ENCODE results near the gene ADCY5.
A peak's percentile ranks its signal among the peaks of the same experiment; 100 is the strongest.

The ADCY5 gene

DNA sequence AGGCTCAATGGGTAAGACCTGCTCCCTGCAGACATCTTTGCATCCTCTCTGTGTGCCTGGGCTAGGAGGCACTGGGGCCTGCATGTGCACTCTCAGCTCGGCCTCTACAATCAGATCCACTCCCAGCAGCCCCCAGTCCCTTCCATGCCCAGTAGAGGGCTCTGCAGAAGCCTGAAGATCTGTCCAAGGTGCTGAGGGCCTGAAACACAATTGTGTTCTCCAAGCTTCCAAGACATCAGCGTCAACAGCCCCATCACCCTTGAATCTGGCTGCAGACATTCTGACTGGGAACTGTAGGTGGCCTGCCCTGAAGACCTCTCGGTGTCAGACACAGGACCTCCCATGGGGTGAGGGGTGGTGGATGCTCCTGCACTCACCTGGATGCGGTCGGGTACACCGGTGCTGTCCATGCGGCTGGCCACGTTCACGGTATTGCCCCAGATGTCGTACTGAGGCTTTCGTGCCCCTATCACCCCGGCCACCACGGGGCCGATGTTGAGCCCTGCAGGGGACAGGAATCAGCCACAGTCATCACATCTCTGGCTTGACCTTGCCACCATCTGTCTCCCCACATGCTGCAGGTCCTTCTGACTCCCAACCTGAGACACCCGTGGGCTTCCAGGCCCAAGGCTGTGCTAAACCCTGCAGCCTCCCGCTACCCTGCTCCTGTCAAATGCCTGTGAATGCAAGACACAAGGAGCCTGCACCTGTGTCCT is 162.4 kb downstream of the ADCY5 start:
- no peak for DNase-seq (ENCODE audit: low read depth)

DNA sequence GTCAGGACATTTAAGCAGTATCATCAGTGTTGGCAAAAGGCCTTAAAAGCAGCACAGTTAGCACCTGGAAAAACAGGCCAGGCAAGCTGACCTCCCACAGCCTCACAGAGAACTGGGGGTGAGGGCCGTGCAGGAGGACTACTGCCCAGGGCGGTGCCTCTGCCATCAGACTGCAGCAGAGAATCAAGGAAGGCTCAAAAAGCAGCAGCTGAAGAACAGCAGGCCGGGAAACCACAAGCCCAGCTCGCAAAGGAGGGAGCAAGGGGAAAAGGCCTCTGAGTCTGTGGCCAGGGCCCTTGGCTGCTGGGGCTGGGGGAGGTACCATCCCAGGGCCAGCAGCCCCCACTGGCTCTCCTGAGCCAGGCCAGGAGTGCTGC is 163.0 kb downstream of the ADCY5 start:
- no peak for DNase-seq (ENCODE audit: low read depth)

DNA sequence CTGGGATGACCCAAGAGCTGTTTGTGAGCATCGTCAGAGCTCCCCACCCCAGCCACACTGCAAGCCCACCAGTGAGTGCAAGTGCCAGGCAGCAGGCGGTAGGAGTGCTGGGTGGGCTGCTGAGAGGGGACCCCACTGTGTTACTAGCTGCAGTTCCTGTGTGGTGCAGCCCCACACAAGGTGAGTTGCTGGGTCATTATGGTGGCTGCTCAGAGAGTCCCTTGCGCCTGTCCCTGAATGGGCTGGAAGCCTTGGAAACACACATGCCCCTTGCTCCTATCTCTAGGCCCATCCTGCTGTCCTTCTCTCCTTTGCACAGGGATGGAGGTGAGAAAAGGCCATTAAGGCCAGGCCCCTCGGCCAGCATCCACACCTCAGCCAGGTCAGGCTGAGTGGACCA is 163.4 kb downstream of the ADCY5 start:
- DNase-seq (ENCODE audit: low read depth): no peak

DNA sequence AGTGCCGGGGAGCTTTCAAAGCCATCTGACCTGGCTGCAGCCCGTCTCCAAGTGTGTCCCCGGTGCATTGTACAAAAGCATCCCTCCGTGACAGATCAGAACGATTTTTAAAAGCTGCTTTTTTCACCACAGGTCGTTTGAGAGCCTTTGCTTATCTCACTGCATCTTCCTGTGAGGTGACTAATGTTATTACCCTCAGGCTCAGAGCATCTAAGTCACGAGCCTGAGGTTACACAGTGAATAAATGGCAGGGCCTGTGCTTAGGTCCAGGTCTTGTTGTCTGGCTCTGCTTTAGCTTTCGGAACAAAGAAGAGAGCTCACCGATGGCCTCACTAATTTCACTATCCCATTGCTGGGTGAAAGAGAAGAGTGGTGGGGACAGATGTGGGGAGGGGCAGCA is 163.8 kb downstream of the ADCY5 start:
- DNase-seq (ENCODE audit: low read depth): no peak

DNA sequence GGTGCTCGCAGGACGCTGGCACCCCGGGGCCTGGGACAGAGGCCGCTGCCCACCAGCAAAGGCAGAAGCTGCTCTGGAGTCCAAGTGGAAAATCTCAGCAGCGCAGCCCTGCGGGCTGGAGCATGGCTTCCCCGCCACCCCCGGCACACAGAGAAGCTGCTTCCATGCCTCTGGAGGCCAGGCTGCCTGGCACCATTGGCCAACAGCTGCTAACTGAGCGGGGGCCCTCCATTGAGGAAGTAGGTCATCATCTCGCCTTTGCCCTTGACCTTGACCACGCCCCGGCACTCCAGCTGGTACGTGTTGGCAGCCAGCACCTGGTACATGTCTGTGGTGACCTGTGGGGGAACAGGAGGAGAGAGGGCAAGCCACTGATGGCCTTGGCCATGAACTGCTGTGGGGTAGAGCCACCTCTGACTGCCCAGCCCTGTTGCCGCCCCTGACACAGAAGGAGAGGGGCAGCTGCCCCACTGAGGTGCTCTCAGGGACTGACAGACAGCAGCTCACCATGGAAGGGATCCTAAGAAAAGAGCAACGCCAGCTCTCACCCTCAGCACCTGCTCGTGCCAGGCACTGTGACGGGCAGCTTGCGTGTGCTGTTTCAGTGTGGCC is 164.4 kb downstream of the ADCY5 start:
- DNase-seq (ENCODE audit: low read depth): no peak

DNA sequence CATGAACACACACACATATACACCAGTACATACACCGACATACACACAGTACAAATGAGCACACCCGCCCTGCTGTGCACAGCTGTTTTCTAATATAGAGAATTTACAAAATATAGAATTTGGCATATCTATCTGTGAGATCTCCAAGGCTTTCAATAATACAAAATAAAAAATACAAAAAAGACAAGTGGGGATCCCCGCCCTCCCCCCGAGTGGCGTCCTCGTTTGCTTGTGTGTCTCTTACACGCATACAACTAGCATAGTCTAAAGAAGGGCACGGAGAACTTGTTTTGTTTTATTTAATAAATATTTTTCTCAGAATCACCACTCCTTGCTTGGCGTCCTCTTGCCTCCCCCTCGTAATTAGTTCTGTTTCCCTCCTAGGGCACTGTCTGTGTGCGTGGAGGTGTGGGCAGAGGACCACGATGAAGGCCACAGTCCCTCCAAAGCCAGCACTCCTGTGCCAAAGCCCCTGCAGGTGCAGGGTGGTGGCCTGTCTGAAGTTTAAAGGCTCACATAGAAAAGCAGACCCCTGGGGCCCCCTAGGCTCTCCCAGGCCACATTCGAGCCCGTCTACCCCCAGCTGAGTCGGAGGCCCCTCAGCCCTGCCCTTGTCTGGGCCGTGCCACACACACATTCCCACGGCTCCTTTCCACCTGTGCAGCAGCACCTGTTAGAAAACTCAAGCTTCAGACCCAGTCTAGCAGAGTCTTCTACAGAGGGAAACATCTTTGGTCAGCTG is 165.1 kb downstream of the ADCY5 start:
- no peak for DNase-seq (ENCODE audit: low read depth)

DNA sequence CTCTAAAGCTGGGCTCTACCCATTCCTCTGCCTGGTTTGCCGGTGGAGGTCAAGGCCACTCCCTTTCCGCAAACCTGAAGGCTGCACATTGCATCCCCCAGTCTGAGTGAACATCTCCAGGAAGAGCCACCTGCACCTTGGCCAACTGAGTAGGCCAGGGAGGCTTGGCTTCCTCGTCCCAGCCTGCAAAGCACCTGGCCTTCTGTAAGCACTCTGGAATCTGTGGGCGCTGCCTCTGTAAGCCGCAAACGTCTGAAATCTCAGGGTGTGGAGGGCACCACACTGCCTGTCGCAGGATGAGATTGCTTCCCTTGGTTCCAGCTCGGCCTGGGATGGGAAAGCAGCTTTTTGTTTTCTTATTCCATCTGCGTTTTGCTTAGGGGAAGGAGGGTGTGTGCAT is 165.8 kb downstream of the ADCY5 start:
- DNase-seq (ENCODE audit: low read depth): no peak

DNA sequence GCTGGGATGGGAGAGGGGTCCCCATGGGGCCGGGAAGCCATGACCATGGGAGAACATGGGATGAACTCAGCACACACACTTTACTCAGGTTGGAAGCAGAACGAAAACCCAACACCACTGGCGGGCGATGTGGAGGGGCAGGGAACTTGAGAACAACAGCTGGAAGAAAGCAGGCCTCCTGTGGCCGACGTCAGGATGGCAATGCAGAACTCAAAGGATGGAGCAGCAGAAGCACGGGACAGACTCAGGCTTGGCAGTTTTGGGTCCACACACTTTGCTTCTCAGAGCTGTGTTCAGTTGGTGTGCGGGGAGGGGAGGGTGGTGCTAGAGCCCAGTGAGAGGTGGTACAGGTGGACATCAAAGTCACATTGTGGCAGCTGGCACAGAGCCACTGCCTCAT is 166.4 kb downstream of the ADCY5 start:
- no peak for DNase-seq (ENCODE audit: low read depth)

DNA sequence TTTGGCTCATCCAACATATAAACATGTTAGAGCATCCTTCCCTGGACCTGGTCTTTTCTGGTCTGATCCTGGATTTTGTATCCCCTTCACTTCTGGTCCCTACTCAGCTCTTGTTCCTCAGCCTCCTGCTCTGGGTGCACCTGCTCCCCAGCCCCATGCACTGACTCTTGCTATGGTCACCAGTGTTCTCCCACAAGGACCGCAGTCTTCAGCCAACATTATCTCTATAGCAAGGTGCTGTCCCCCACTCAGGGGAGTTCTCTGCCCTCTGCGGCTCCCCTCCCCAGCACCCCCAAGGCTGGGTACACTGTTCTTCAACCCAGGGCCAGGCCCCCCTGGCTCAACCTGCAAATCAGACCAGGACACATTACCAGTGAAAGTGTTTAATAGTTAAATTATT is 167.0 kb downstream of the ADCY5 start:
- DNase-seq (ENCODE audit: low read depth): no peak

DNA sequence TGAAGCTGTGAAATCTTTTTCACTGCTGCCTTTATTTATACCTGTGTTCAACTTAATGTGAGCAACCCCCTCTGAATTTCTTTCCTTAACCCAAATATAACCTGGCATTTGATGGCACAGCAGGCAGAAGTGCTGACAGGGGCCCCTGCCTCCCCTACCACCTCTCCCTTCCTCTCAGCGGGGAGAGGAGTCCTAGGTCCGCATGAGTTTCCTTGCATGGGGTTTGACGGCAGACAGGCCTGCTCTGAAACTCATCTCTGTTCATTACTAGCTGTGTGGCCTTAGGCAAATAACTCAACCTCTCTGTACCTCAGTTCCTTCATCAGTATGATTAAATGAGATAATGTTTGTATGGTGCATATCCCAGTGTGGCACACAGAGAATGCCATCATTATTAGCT is 167.5 kb downstream of the ADCY5 start:
- no peak for DNase-seq (ENCODE audit: low read depth)

DNA sequence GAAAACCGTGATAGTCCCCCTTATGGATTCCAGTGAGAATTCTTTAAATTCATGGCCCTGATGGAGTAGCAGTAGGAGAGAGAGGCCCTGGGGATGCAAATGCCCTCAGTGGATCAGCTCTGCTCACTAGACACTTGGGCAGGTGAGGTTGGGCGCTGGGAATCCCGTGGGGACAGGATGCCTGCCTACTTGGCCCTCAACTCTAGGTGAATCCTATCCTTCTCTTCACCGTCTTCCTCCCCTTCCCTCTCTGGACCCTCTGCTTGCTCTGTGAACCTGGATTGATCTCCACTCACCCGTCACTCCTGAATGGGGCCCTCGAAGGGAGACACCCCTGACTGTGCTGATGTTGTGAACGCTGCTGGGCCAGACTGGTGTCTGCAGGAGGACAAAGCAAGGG is 169.8 kb downstream of the ADCY5 start:
- no peak for DNase-seq (ENCODE audit: low read depth)

DNA sequence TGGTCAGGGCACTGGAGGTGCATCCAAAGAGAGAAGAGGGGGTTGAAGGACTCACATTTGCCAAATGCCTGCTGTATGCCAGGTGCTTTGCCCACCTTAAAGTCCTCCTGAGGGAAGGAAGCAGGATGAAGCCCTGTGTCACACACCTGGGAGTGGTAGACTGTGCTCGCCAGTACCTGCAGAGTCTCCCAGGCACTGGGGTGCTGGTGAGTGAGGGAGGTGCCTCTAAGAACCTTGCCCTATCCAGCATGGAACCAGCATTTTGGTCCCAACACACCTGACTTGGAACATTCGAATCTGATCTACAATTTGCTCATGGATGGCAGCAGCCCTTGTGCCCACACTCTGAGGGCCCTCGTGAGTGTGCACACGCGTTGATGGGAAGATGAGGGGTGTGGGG is 170.4 kb downstream of the ADCY5 start:
- no peak for DNase-seq (ENCODE audit: low read depth)

DNA sequence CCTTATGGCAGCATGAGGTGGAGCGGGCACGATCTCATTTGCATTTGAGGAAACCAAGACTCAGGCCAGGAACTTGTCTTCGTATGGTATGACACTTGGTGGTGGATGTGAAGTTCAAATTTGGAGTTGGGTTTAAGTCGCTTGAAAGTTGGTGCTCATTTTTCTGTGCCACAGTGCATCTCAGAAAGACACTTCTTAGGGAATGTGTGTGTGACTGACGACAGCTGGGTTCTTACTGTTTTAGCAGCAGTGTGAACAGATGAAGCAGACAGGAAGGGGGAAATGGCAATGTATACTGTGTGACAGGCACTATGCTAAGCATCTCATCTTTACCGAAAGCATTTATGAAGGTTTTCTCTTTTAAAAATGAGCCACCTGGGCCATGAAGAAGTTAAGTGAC is 171.8 kb downstream of the ADCY5 start:
- DNase-seq (ENCODE audit: low read depth): no peak

DNA sequence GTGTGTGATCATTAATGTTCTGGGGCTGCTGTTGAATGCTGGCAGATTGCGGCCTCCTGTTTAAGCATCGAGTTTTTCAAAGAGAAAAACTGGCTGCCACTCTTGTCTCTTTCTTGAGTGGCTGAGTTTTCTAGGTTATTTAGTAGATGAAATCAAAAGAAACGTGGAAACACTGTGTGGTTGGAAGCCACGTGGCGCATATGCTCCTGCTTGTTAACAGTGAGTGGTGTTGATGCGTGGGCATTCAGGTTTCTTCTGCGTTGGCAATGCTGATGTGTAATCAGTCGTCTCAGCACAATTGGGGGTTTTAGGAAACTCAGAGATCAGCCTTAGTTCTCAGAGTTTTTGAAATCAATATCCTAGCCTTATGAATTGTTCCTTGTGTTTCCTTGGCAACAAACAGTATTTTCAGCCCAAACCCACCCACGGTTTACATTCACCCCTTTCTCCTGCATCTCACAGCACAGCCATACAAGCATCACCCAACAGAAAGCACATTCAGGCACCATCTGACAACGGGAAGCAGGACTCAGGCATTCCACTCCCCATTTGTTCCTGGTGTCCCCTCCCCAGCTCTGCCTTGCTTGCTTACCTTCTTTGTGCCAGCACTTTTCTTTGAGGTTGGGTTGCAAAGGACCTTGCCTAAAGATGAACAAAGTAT is 172.4 kb downstream of the ADCY5 start:
- DNase-seq (ENCODE audit: low read depth): no peak

DNA sequence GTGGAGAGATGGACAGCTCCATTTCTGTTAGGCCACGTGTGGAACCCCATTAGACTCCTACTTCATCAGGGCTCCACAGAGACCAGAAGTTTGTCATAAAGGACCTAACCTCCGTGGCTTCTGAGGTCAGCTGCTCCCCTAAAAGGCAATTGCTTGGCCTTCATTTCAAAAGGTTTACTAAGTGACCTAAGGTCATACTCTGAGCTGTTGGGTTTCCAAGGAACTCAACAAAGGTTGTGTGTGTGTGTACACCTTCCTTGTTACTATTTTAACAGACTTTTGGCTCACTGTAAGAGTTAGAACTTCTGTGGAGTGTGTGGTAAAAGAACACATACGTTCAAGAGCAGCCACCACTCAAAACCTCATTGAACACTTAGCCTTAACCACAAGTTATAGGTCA is 173.2 kb downstream of the ADCY5 start:
- no peak for DNase-seq (ENCODE audit: low read depth)

DNA sequence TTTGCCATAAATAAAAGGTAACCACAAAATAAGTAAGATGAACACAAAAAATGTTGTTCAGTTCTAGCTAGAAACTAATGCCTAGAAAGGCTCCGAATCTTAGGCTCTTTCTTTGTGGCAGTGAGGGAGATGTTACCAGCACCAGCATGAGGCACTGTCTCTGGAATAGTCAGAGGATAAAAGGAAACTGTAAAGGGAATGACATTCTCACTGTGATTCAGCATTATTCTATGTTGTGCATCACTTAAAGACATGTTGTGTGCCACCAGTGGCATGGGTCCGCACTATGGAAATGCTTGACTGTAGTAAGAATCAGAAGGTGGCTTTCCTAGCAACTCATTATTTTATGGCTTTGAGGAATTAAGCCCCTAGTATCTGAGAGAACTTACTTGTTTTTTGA is 176.3 kb downstream of the ADCY5 start:
- peak; percentile 11 for DNase-seq (ENCODE audit: low read depth)

DNA sequence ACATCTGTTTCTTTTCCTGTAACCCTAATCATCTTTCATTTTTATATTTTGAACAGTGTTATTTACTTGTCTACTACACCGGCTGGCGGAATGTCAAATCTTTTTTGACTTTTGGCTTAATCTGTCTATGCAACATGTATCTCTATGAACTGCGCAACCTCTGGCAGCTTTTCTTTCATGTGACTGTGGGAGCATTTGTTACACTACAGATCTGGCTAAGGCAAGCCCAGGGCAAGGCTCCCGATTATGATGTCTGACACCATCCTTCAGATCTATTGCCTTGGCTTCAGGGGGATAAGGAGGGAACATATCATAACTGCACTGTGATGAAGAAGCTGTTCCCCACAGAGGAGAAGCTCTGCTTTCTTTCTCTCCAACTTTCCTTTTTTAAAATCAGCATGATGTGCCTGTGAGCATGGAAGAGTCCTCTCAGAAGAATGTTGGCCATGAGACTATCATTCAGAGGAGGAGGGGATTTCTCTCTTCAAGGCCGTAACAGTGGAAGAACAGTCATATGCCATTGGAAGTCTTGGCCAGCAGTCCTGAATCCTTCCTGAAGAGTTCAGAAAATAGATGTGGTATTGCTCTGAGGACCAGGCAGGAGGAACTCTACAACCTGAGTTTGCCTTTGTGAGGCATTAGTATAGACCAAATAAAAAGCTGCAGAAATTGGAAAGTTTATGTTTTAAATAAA is 177.3 kb downstream of the ADCY5 start:
- no peak for DNase-seq (ENCODE audit: low read depth)

DNA sequence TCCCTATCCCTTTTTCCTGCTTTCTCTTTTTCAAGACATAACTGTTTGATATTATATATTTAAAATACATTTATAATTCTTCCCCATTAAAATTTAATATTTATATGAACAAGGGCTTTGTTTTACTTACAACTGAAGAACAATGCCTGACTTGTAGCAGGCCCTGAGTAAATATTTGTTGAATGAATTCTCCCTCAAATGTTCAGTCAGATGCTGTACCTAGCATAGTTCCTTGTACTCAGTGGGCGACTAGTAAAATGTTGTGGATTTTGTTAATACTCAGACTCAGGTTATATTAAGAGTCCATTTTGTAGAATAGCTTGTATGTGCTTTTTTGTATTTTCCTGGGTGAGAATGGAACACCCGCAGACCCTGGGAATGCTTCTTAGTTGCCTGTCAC is 178.1 kb downstream of the ADCY5 start:
- no peak for DNase-seq (ENCODE audit: low read depth)

DNA sequence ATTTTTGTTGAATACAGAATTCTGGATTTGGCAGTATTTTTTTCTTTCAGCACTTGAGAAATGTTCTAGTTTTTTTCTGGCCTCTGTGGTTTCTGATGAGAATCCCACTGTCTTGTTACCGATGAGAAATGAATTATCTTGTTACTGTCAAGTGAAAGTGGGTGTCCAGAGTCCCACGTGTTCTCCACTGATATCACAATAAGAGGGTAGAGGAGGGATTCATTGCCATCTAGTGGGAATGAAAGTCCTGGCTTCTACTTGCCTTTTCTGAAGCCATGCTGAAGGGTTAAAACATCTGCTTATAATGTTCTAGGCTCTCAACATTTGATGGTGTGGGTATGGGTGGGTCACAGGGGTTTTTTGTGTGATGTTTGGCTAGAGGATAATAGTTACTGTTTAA is 181.1 kb downstream of the ADCY5 start:
- no peak for DNase-seq (ENCODE audit: low read depth)

DNA sequence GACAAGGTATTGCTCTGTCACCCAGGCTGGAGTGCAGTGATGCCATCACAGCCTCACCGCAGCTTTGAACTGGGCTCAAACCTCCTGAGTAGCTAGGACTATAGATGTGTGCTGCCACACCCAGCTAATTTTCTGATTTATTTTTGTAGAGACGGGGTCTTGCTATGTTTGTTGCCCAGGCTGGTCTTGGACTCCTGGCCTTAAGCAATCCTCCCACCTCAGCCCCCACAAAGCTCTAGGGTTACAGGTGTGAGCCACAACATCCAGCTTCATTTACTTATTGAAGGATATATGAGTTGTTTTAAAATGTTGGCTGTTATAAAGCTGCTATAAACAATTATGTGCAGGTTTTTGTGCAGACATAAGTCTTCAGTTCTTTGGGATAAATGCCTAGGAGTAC is 184.9 kb downstream of the ADCY5 start:
- no peak for DNase-seq (ENCODE audit: low read depth)

DNA sequence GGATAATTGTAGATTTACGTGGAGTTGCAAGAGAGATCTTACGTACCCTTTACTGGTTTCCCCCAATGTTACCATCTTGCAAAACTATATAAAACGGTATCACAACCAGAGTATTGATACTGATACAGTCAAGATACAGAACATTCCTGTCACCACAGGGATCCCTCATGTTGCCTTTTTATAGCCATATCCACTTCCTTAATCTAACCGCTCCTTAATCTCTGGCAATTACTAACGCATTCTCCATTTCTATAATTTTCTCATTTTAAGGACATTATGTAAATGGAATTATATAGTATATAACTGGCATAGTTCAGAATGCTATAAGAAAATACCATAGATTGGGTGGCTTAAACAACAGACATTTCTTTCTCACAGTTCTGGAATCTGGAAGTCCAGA is 186.0 kb downstream of the ADCY5 start:
- DNase-seq (ENCODE audit: low read depth): no peak

DNA sequence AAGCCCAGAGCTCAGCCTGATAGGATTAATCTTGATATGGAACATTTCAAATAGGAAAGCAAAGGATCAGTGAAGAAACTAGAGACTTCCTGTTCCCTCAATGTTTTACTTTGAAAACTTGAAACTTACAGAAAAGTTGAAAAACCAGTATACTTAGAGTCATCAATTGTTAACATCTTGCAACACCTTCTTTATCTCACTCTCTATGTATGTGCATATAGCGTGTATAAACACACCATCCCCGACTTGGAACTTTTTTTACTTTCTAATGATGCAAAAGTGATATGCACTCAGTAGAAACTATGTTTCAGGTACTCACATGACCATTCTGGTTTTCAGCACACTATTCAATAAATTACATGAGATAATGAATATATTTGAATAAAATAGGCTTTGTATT is 186.7 kb downstream of the ADCY5 start:
- DNase-seq (ENCODE audit: low read depth): no peak
